CD4-positive, alpha-beta T cell treated with Interleukin-2 at 100 ng/mL for 4 hours (primary cell): ENCODE measurements around the gene OGT.
"Not testable (repeated sequence)": the region's sequence is repeated elsewhere in the genome, so short reads cannot be mapped to it uniquely, and the experiment has no call there.

Experiments used
- DNase-seq: peaks from one replicate; pipeline ENCODE4 v3.0.0-alpha.2; 2020; ENCODE audit warnings: low spot score

OGT gene

GRCh38 chrX:71532753-71533425 lies at the start of gene OGT:
TSS of gene OGT (plus strand) at chrX:71533104. CDS start at chrX:71533300, 196 bp downstream.
- DNase-seq, result peak; percentile 94

- no peak for DNase-seq
These were observed 45.1 kb upstream of the OGT start for GRCh38 chrX:71487814-71488213.

- DNase-seq, result no peak
These were observed 43.4 kb upstream of the OGT start for GRCh38 chrX:71489540-71489939.

- peak; percentile 44 for DNase-seq
These were observed 40.5 kb upstream of the OGT start for GRCh38 chrX:71492231-71493065.

GRCh38 chrX:71493111-71493613 lies 39.7 kb upstream of the OGT start:
- DNase-seq, result no peak

- DNase-seq, result not testable (repeated sequence)
These were observed 36.9 kb upstream of the OGT start for GRCh38 chrX:71495979-71496378.

GRCh38 chrX:71496476-71496875 lies 36.4 kb upstream of the OGT start:
- no peak for DNase-seq

- not testable (repeated sequence) for DNase-seq
These were observed 30.8 kb upstream of the OGT start for GRCh38 chrX:71502080-71502479.

- no peak for DNase-seq
These were observed 28.6 kb upstream of the OGT start for GRCh38 chrX:71504346-71504745.

- no peak for DNase-seq
These were observed 23.6 kb upstream of the OGT start for GRCh38 chrX:71509289-71509688.

- no peak for DNase-seq
These were observed 22.7 kb upstream of the OGT start for GRCh38 chrX:71510161-71510560.

GRCh38 chrX:71513731-71514130 lies 19.2 kb upstream of the OGT start:
- DNase-seq, result not testable (repeated sequence)

- peak; percentile 50 for DNase-seq
These were observed 18.4 kb upstream of the OGT start for GRCh38 chrX:71514367-71515037.

- no peak for DNase-seq
These were observed 17.9 kb upstream of the OGT start for GRCh38 chrX:71515038-71515396.

GRCh38 chrX:71525316-71525715 lies 7.6 kb upstream of the OGT start:
- no peak for DNase-seq

- peak; percentile 83 for DNase-seq
These were observed 689 bp upstream of the OGT start for GRCh38 chrX:71532078-71532752.

- no peak for DNase-seq
These were observed 579 bp downstream of the OGT start for GRCh38 chrX:71533516-71533850.

- peak; percentile 76 for DNase-seq
These were observed 1.1 kb downstream of the OGT start for GRCh38 chrX:71533851-71534561.

GRCh38 chrX:71534773-71535544 lies 2.1 kb downstream of the OGT start:
- DNase-seq, result no peak

GRCh38 chrX:71536285-71536684 lies 3.4 kb downstream of the OGT start:
- DNase-seq, result no peak

GRCh38 chrX:71537743-71538142 lies 4.8 kb downstream of the OGT start:
- DNase-seq, result no peak
